Liver (tissue), 3 donors: ENCODE data around the gene PTPRS.

Experiments
- ATF3 ChIP-seq: IDR thresholded peaks from 2 replicates; pipeline ENCODE4 v1.6.1; 2016; ENCODE audit warnings: antibody characterized with exemption
- EGR1 ChIP-seq, 2 donors: IDR thresholded peaks; 2 replicates each; pipeline ENCODE4 v1.6.1; 2016 to 2018; ENCODE audit warnings: antibody characterized with exemption in 2 of 2, low read depth in 2 of 2
- FOXA2 ChIP-seq: IDR thresholded peaks from 2 replicates; pipeline ENCODE4 v1.6.1; 2016; ENCODE audit warnings: antibody characterized with exemption
- GABPA ChIP-seq, 2 donors: IDR thresholded peaks in 1 of 2; conservative IDR thresholded peaks in 1 of 2; 2 replicates each; pipeline ENCODE4 v1.6.1; 2016; ENCODE audit warnings: antibody characterized with exemption in 2 of 2, mild to moderate bottlenecking in 1 of 2, moderate library complexity in 1 of 2
- HNF4A ChIP-seq, 2 donors: conservative IDR thresholded peaks; 2 replicates each; pipeline ENCODE4 v1.6.1; 2016; ENCODE audit warnings: antibody characterized with exemption in 2 of 2, mild to moderate bottlenecking in 2 of 2
- JUND ChIP-seq, 2 donors: IDR thresholded peaks; 2 replicates each; pipeline ENCODE4 v1.6.1; 2016; ENCODE audit warnings: antibody characterized with exemption in 2 of 2
- RAD21 ChIP-seq, 2 donors: IDR thresholded peaks; 2 replicates each; pipeline ENCODE4 v1.6.1; 2016; ENCODE audit warnings: antibody characterized with exemption in 2 of 2, mild to moderate bottlenecking in 2 of 2
- SP1 ChIP-seq: IDR thresholded peaks from 2 replicates; pipeline ENCODE4 v1.6.1; 2018; ENCODE audit warnings: antibody characterized with exemption, mild to moderate bottlenecking
- TAF1 ChIP-seq: conservative IDR thresholded peaks from 2 replicates; pipeline ENCODE4 v1.6.1; 2016; ENCODE audit warnings: antibody characterized with exemption, mild to moderate bottlenecking
- YY1 ChIP-seq: IDR thresholded peaks from 2 replicates; pipeline ENCODE4 v1.6.1; 2016; ENCODE audit warnings: antibody characterized with exemption, mild to moderate bottlenecking
- ZBTB33 ChIP-seq: IDR thresholded peaks from 2 replicates; pipeline ENCODE4 v1.6.1; 2016; ENCODE audit warnings: antibody characterized with exemption
- TF ChIP-seq, protein P1 (sequence below): fragments of 150-350 bp; IDR thresholded peaks from 2 replicates; pipeline ENCODE4 v1.5.1; 2017; ENCODE audit warnings: improper control_type of control experiment, low read depth, low read length; ENCODE audit not compliant: missing input control
- TF ChIP-seq, protein P2 (sequence below): IDR thresholded peaks from 2 replicates; pipeline ENCODE4 v1.6.1; 2016; ENCODE audit warnings: antibody characterized with exemption
- TF ChIP-seq, protein P3 (sequence below): IDR thresholded peaks from 2 replicates; pipeline ENCODE4 v1.6.1; 2016; ENCODE audit warnings: antibody characterized with exemption, mild to moderate bottlenecking
- donor health status: healthy.
- donor health status: healthy.

GRCh38 chr19:5372572-5373200 is 32.1 kb upstream of the PTPRS start:
- TF ChIP-seq ZBTB33 (no peak), RAD21 (IDR thresholded peaks at IDR 0.05) (no peak), GABPA (IDR thresholded peaks at IDR 0.05 in 1 of 2, conservative IDR thresholded peaks at IDR 0.05 in 1 of 2) (no peak), TAF1 (no peak), EGR1 (IDR thresholded peaks at IDR 0.05; ENCODE audit: low read depth in 2 of 2) (no peak), HNF4A (conservative IDR thresholded peaks at IDR 0.05) (no peak), YY1 (no peak), SP1 (no peak), ATF3 (no peak), JUND (IDR thresholded peaks at IDR 0.05) (no peak), FOXA2 (no peak)
- TF ChIP-seq, protein P1, sequence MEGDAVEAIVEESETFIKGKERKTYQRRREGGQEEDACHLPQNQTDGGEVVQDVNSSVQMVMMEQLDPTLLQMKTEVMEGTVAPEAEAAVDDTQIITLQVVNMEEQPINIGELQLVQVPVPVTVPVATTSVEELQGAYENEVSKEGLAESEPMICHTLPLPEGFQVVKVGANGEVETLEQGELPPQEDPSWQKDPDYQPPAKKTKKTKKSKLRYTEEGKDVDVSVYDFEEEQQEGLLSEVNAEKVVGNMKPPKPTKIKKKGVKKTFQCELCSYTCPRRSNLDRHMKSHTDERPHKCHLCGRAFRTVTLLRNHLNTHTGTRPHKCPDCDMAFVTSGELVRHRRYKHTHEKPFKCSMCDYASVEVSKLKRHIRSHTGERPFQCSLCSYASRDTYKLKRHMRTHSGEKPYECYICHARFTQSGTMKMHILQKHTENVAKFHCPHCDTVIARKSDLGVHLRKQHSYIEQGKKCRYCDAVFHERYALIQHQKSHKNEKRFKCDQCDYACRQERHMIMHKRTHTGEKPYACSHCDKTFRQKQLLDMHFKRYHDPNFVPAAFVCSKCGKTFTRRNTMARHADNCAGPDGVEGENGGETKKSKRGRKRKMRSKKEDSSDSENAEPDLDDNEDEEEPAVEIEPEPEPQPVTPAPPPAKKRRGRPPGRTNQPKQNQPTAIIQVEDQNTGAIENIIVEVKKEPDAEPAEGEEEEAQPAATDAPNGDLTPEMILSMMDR = no peak
- TF ChIP-seq, protein P2, sequence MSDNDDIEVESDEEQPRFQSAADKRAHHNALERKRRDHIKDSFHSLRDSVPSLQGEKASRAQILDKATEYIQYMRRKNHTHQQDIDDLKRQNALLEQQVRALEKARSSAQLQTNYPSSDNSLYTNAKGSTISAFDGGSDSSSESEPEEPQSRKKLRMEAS = no peak
- TF ChIP-seq, protein P3, sequence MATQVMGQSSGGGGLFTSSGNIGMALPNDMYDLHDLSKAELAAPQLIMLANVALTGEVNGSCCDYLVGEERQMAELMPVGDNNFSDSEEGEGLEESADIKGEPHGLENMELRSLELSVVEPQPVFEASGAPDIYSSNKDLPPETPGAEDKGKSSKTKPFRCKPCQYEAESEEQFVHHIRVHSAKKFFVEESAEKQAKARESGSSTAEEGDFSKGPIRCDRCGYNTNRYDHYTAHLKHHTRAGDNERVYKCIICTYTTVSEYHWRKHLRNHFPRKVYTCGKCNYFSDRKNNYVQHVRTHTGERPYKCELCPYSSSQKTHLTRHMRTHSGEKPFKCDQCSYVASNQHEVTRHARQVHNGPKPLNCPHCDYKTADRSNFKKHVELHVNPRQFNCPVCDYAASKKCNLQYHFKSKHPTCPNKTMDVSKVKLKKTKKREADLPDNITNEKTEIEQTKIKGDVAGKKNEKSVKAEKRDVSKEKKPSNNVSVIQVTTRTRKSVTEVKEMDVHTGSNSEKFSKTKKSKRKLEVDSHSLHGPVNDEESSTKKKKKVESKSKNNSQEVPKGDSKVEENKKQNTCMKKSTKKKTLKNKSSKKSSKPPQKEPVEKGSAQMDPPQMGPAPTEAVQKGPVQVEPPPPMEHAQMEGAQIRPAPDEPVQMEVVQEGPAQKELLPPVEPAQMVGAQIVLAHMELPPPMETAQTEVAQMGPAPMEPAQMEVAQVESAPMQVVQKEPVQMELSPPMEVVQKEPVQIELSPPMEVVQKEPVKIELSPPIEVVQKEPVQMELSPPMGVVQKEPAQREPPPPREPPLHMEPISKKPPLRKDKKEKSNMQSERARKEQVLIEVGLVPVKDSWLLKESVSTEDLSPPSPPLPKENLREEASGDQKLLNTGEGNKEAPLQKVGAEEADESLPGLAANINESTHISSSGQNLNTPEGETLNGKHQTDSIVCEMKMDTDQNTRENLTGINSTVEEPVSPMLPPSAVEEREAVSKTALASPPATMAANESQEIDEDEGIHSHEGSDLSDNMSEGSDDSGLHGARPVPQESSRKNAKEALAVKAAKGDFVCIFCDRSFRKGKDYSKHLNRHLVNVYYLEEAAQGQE = no peak
